Measurements from ENCODE around the gene EAPP. TPM values are rescaled to one million over a fixed set of nuclear protein-coding genes. Genes with fewer than 3 reads are reported as not detected.
"Not testable (repeated sequence)": the region's sequence is repeated elsewhere in the genome, so short reads cannot be mapped to it uniquely, and the experiment has no call there.

Gene EAPP
- total RNA-seq, 2 experiments from 2014 or later = 38.6 to 39.2 TPM

GRCh38 chr14:34505124-34505491 is 34.4 kb downstream of the EAPP start:
- DNase-seq, H3K9me3 Mint-ChIP-seq, H3K4me3 Mint-ChIP-seq, H3K36me3 Mint-ChIP-seq, H3K4me1 Mint-ChIP-seq, H3K27ac Mint-ChIP-seq, H3K27me3 Mint-ChIP-seq: not testable (repeated sequence)

GRCh38 chr14:34504027-34504426 is 35.5 kb downstream of the EAPP start:
- H3K4me1 Mint-ChIP-seq, H3K36me3 Mint-ChIP-seq, H3K4me3 Mint-ChIP-seq, H3K9me3 Mint-ChIP-seq, DNase-seq, H3K27ac Mint-ChIP-seq, H3K27me3 Mint-ChIP-seq: not testable (repeated sequence)

- no peaks in the 10 kb centered on the region for H3K9me3 Mint-ChIP-seq
Measured at GRCh38 chr14:34502545-34503225, 36.8 kb downstream of the EAPP start.

GRCh38 chr14:34502001-34502400 is 37.5 kb downstream of the EAPP start:
- no peaks in the 10 kb centered on the region for H3K9me3 Mint-ChIP-seq
- no peaks in the 10 kb centered on the region for H3K27me3 Mint-ChIP-seq
- H3K4me3 Mint-ChIP-seq = no peak overlapping the region
- DNase-seq = no peak
- no peaks in the 10 kb centered on the region for H3K36me3 Mint-ChIP-seq
- H3K4me1 Mint-ChIP-seq = no peaks in the 10 kb centered on the region
- no peak overlapping the region for H3K27ac Mint-ChIP-seq

More at GRCh38 chr14:34502545-34503225, 36.8 kb downstream of the EAPP start:
- no peak overlapping the region for H3K4me3 Mint-ChIP-seq
- no peak overlapping the region for H3K27ac Mint-ChIP-seq
- H3K4me1 Mint-ChIP-seq = no peaks in the 10 kb centered on the region
- H3K36me3 Mint-ChIP-seq = no peaks in the 10 kb centered on the region
- no peak for DNase-seq
- no peaks in the 10 kb centered on the region for H3K27me3 Mint-ChIP-seq

- no peaks in the 10 kb centered on the region for H3K9me3 Mint-ChIP-seq
- H3K4me1 Mint-ChIP-seq = no peaks in the 10 kb centered on the region
- no peak overlapping the region for H3K27ac Mint-ChIP-seq
- H3K27me3 Mint-ChIP-seq = no peaks in the 10 kb centered on the region
- no peak for DNase-seq
- H3K4me3 Mint-ChIP-seq = no peak overlapping the region
- H3K36me3 Mint-ChIP-seq = no peaks in the 10 kb centered on the region
Measured at GRCh38 chr14:34501004-34501580, 38.4 kb downstream of the EAPP start.

GRCh38 chr14:34498684-34499412 is 40.7 kb downstream of the EAPP start:
- no peaks in the 10 kb centered on the region for H3K9me3 Mint-ChIP-seq
- no peaks in the 10 kb centered on the region for H3K4me1 Mint-ChIP-seq
- no peak overlapping the region for H3K4me3 Mint-ChIP-seq
- no peak overlapping the region for H3K27ac Mint-ChIP-seq
- DNase-seq = no peak
- H3K27me3 Mint-ChIP-seq = no peaks in the 10 kb centered on the region
- H3K36me3 Mint-ChIP-seq = no peaks in the 10 kb centered on the region

GRCh38 chr14:34496679-34497513 is 42.6 kb downstream of the EAPP start:
- no peaks in the 10 kb centered on the region for H3K9me3 Mint-ChIP-seq
- no peaks in the 10 kb centered on the region for H3K36me3 Mint-ChIP-seq
- DNase-seq = no peak
- no peak overlapping the region for H3K4me3 Mint-ChIP-seq
- no peaks in the 10 kb centered on the region for H3K27me3 Mint-ChIP-seq
- no peaks in the 10 kb centered on the region for H3K4me1 Mint-ChIP-seq
- H3K27ac Mint-ChIP-seq = no peak overlapping the region

- H3K4me3 Mint-ChIP-seq = no peak overlapping the region
- H3K9me3 Mint-ChIP-seq = no peaks in the 10 kb centered on the region
- no peaks in the 10 kb centered on the region for H3K4me1 Mint-ChIP-seq
- H3K27me3 Mint-ChIP-seq = no peaks in the 10 kb centered on the region
- H3K27ac Mint-ChIP-seq = no peak overlapping the region
- H3K36me3 Mint-ChIP-seq = no peaks in the 10 kb centered on the region
- no peak for DNase-seq
Measured at GRCh38 chr14:34496007-34496678, 43.4 kb downstream of the EAPP start.

GRCh38 chr14:34489324-34489723 is 50.2 kb downstream of the EAPP start:
- no peaks in the 10 kb centered on the region for H3K9me3 Mint-ChIP-seq
- H3K27ac Mint-ChIP-seq = no peak overlapping the region
- no peaks in the 10 kb centered on the region for H3K36me3 Mint-ChIP-seq
- DNase-seq = no peak
- H3K27me3 Mint-ChIP-seq = no peaks in the 10 kb centered on the region
- H3K4me1 Mint-ChIP-seq = no peaks in the 10 kb centered on the region
- H3K4me3 Mint-ChIP-seq = no peak overlapping the region

- Mint-ChIP-seq H3K4me1 (no peaks in the 10 kb centered on the region), H3K27ac (no peak overlapping the region), H3K9me3 (no peaks in the 10 kb centered on the region), H3K4me3 (no peak overlapping the region), H3K27me3 (no peaks in the 10 kb centered on the region), H3K36me3 (no peaks in the 10 kb centered on the region)
- DNase-seq = no peak
Measured at GRCh38 chr14:34488528-34488927, 51.0 kb downstream of the EAPP start.

- Mint-ChIP-seq H3K4me1 (no peaks in the 10 kb centered on the region), H3K27ac (no peak overlapping the region), H3K36me3 (no peaks in the 10 kb centered on the region), H3K4me3 (no peak overlapping the region), H3K27me3 (no peaks in the 10 kb centered on the region), H3K9me3 (no peaks in the 10 kb centered on the region)
- DNase-seq = no peak
Measured at GRCh38 chr14:34484726-34485125, 54.8 kb downstream of the EAPP start.

- Mint-ChIP-seq H3K4me3 (no peak overlapping the region), H3K27ac (no peak overlapping the region), H3K9me3 (no peaks in the 10 kb centered on the region), H3K4me1 (no peaks in the 10 kb centered on the region), H3K36me3 (no peaks in the 10 kb centered on the region), H3K27me3 (no peaks in the 10 kb centered on the region)
- DNase-seq = no peak
Measured at GRCh38 chr14:34482463-34482862, 57.0 kb downstream of the EAPP start.

- Mint-ChIP-seq H3K9me3 (no peaks in the 10 kb centered on the region), H3K27me3 (no peaks in the 10 kb centered on the region), H3K27ac (no peak overlapping the region)
Measured at GRCh38 chr14:34479694-34480093, 59.8 kb downstream of the EAPP start.

GRCh38 chr14:34478261-34478660 is 61.2 kb downstream of the EAPP start:
- Mint-ChIP-seq H3K27ac (no peak overlapping the region), H3K4me3 (no peak overlapping the region), H3K9me3 (no peaks in the 10 kb centered on the region), H3K4me1 (no peaks in the 10 kb centered on the region), H3K36me3 (no peaks in the 10 kb centered on the region), H3K27me3 (no peaks in the 10 kb centered on the region)
- no peak for DNase-seq

More at GRCh38 chr14:34479694-34480093, 59.8 kb downstream of the EAPP start:
- no peak for DNase-seq
- Mint-ChIP-seq H3K4me1 (no peaks in the 10 kb centered on the region), H3K4me3 (no peak overlapping the region), H3K36me3 (no peaks in the 10 kb centered on the region)

- DNase-seq, H3K36me3 Mint-ChIP-seq, H3K27me3 Mint-ChIP-seq, H3K4me3 Mint-ChIP-seq, H3K9me3 Mint-ChIP-seq, H3K27ac Mint-ChIP-seq, H3K4me1 Mint-ChIP-seq: not testable (repeated sequence)
Measured at GRCh38 chr14:34476036-34476435, 63.5 kb downstream of the EAPP start.
